ENCODE measurements around the gene CNPPD1. TPM values are rescaled to one million over a fixed set of nuclear protein-coding genes. Genes with fewer than 3 reads are reported as not detected.

The CNPPD1 gene
- total RNA-seq, 1 donor from 2014 or later: 15.8 TPM

GRCh38 chr2:219182331-219183150 lies 5.8 kb upstream of the CNPPD1 start:
- no peaks in the 10 kb centered on the region for H3K9me3 ChIP-seq (ENCODE audit: low read depth)
- DNase-seq (ENCODE audit: low spot score): no peak
- H3K36me3 ChIP-seq: no peaks in the 10 kb centered on the region
- Mint-ChIP-seq H3K4me3 (no peak overlapping the region), H3K27ac (no peak overlapping the region), H3K9me3 (no peaks in the 10 kb centered on the region), H3K36me3 (peaks cover 20% of the 10 kb centered on the region), H3K4me1 (peaks cover 14% of the 10 kb centered on the region), H3K27me3 (ENCODE audit: insufficient read depth, low read depth) (peaks cover 7% of the 10 kb centered on the region)
- H3K27ac ChIP-seq: no peak overlapping the region
- H4K20me1 ChIP-seq (ENCODE audit: low read depth): peaks cover 11% of the 10 kb centered on the region
- peaks cover 10% of the 10 kb centered on the region for H3F3A ChIP-seq (ENCODE audit: low read depth)
- peaks cover 7% of the 10 kb centered on the region for H3K4me1 ChIP-seq
- no peak overlapping the region for H2AFZ ChIP-seq (replicated peaks)
- no peaks in the 10 kb centered on the region for H3K27me3 ChIP-seq
- no peak overlapping the region for H3K4me2 ChIP-seq
- TF ChIP-seq CTCF (IDR thresholded peaks at IDR 0.05) (no peak), EZH2 (IDR thresholded peaks at IDR 0.05) (no peak), EZH2phosphoT487 (IDR thresholded peaks at IDR 0.05) (no peak)
- no peak overlapping the region for H3K9ac ChIP-seq
- H3K79me2 ChIP-seq (ENCODE audit: low read depth): peaks cover 15% of the 10 kb centered on the region
- H3K4me3 ChIP-seq: no peak overlapping the region

- Histone ChIP-seq H3K9ac (no peak overlapping the region), H3K36me3 (no peaks in the 10 kb centered on the region), H3K79me2 (ENCODE audit: low read depth) (peaks cover 15% of the 10 kb centered on the region), H3K27ac (no peak overlapping the region), H4K20me1 (ENCODE audit: low read depth) (peaks cover 11% of the 10 kb centered on the region), H3K4me1 (peaks cover 7% of the 10 kb centered on the region), H3F3A (ENCODE audit: low read depth) (peaks cover 20% of the 10 kb centered on the region), H3K9me3 (ENCODE audit: low read depth) (no peaks in the 10 kb centered on the region), H3K4me3 (no peak overlapping the region), H3K4me2 (no peak overlapping the region), H3K27me3 (no peaks in the 10 kb centered on the region), H2AFZ (replicated peaks) (no peak overlapping the region)
- Mint-ChIP-seq H3K27ac (no peak overlapping the region), H3K36me3 (peaks cover 20% of the 10 kb centered on the region), H3K4me3 (no peak overlapping the region), H3K27me3 (ENCODE audit: insufficient read depth, low read depth) (peaks cover 7% of the 10 kb centered on the region), H3K9me3 (no peaks in the 10 kb centered on the region), H3K4me1 (peaks cover 15% of the 10 kb centered on the region)
- TF ChIP-seq CTCF (IDR thresholded peaks at IDR 0.05) (no peak), EZH2 (IDR thresholded peaks at IDR 0.05) (no peak), EZH2phosphoT487 (IDR thresholded peaks at IDR 0.05) (no peak)
- no peak for DNase-seq (ENCODE audit: low spot score)
These were observed 4.8 kb upstream of the CNPPD1 start for GRCh38 chr2:219181531-219181930.

GRCh38 chr2:219180961-219181360 lies 4.2 kb upstream of the CNPPD1 start:
- peaks cover 7% of the 10 kb centered on the region for H3K27me3 Mint-ChIP-seq (ENCODE audit: insufficient read depth, low read depth)

More at GRCh38 chr2:219180961-219181360, 4.2 kb upstream of the CNPPD1 start:
- Mint-ChIP-seq H3K4me1 (peaks cover 17% of the 10 kb centered on the region), H3K9me3 (no peaks in the 10 kb centered on the region), H3K4me3 (peak overlapping the region; percentile 53), H3K27ac (no peak overlapping the region), H3K36me3 (peaks cover 20% of the 10 kb centered on the region)
- Histone ChIP-seq H3K4me3 (no peak overlapping the region), H3K4me1 (peaks cover 9% of the 10 kb centered on the region), H3K27ac (no peak overlapping the region), H3K27me3 (no peaks in the 10 kb centered on the region), H2AFZ (replicated peaks) (no peak overlapping the region), H3K79me2 (ENCODE audit: low read depth) (peaks cover 18% of the 10 kb centered on the region), H3K36me3 (no peaks in the 10 kb centered on the region), H3F3A (ENCODE audit: low read depth) (peaks cover 25% of the 10 kb centered on the region), H3K9me3 (ENCODE audit: low read depth) (no peaks in the 10 kb centered on the region), H3K9ac (no peak overlapping the region), H3K4me2 (no peak overlapping the region), H4K20me1 (ENCODE audit: low read depth) (peaks cover 15% of the 10 kb centered on the region)
- TF ChIP-seq EZH2phosphoT487 (IDR thresholded peaks at IDR 0.05) (no peak), CTCF (IDR thresholded peaks at IDR 0.05) (no peak), EZH2 (IDR thresholded peaks at IDR 0.05) (no peak)
- no peak for DNase-seq (ENCODE audit: low spot score)
